Activated CD8-positive, alpha-beta T cell treated with anti-CD3 and anti-CD28 coated beads for 36 hours (primary cell): ENCODE data around the gene DUSP1. TPM values are rescaled to one million over a fixed set of nuclear protein-coding genes. Genes with fewer than 3 reads are reported as not detected.

Experiments used
- ATAC-seq: fragments of 200-7000 bp; cut with Tn5 transposase; one replicate; pipeline ENCODE4 v1.10.0; 2021; ENCODE audit warnings: mild to moderate bottlenecking, moderate library complexity
- CTCF ChIA-PET: fragments of 350-600 bp; sonication (Branson Sonifier 250); formaldehyde crosslinking; loops from one replicate; lab custom pipeline; 2021; ENCODE audit warnings: antibody characterized with exemption; lab: Charles Lee
- POLR2A ChIA-PET: fragments of 350-600 bp; sonication (Branson Sonifier 250); formaldehyde crosslinking; loops from one replicate; lab custom pipeline; 2021; ENCODE audit warnings: antibody characterized with exemption; lab: Charles Lee
- DNase-seq: peaks from one replicate; pipeline ENCODE4 v3.0.0-alpha.2; 2020
- H3K27ac Mint-ChIP-seq: one replicate; pipeline ENCODE4 v1.8.0; 2021; ENCODE audit warnings: mild to moderate bottlenecking, mixed read lengths
- H3K27me3 Mint-ChIP-seq: one replicate; pipeline ENCODE4 v1.8.0; 2021; ENCODE audit warnings: mixed read lengths
- H3K36me3 Mint-ChIP-seq: one replicate; pipeline ENCODE4 v1.8.0; 2021; ENCODE audit warnings: low read depth, mixed read lengths
- H3K4me1 Mint-ChIP-seq: one replicate; pipeline ENCODE4 v1.8.0; 2021; ENCODE audit warnings: low read depth, mixed read lengths
- H3K4me3 Mint-ChIP-seq: one replicate; pipeline ENCODE4 v1.8.0; 2021; ENCODE audit warnings: mild to moderate bottlenecking, moderate library complexity, mixed read lengths
- H3K9me3 Mint-ChIP-seq: one replicate; pipeline ENCODE4 v1.8.0; 2021; ENCODE audit warnings: mixed read lengths
- CTCF ChIP-seq: fragments of 200-600 bp; IDR thresholded peaks from one replicate; pipeline ENCODE4 v1.8.0; 2022; ENCODE audit warnings: antibody characterized with exemption, mild to moderate bottlenecking
- intact Hi-C: fragments of 100-400 bp; cut with micrococcal nuclease; formaldehyde crosslinking; loops from one replicate; pipeline ENCODE4 v1.10.0; 2022
- total RNA-seq, 2 experiments: library from RNA; stranded (reverse); gene quantifications; one replicate each; pipeline ENCODE4 v1.2.3, GENCODE V29; 2021

DUSP1 gene
- total RNA-seq, 2 experiments from 2014 or later, result 16.6 to 17.9 TPM

GRCh38 chr5:172722327-172722815, 48.6 kb downstream of the DUSP1 start:
- Mint-ChIP-seq H3K27ac (no peak overlapping the region), H3K4me1 (peaks cover 12% of the 10 kb centered on the region), H3K4me3 (no peak overlapping the region), H3K27me3 (no peaks in the 10 kb centered on the region), H3K9me3 (no peaks in the 10 kb centered on the region), H3K36me3 (no peaks in the 10 kb centered on the region)
- ChIA-PET POLR2A (interaction anchor here (0.5 to 1.7 kb wide), 2 partner anchors 49 to 181 kb away, joined by 3 to 4 read pairs; partner anchors contain the start of gene DUSP1), CTCF (interaction anchor here (0.9 to 2.1 kb wide), 7 partner anchors 7 to 211 kb away, joined by 3 to 13 read pairs (median 3); partner anchors contain the start of gene DUSP1)
- peak; percentile 68 for ATAC-seq
- TF ChIP-seq CTCF, result no peak
- intact Hi-C loops, result no loop called here
- DNase-seq, result peak; percentile 36

- ATAC-seq, result peak; percentile 20
- Mint-ChIP-seq H3K4me3 (no peak overlapping the region), H3K9me3 (no peaks in the 10 kb centered on the region), H3K27ac (no peak overlapping the region), H3K4me1 (peaks cover 16% of the 10 kb centered on the region), H3K27me3 (no peaks in the 10 kb centered on the region), H3K36me3 (no peaks in the 10 kb centered on the region)
- intact Hi-C loops, result no loop called here
- TF ChIP-seq CTCF, result no peak
- POLR2A ChIA-PET, result interaction anchor here (1.7 kb wide), 1 partner anchor 49 kb away, joined by 4 read pairs; the partner anchor contains the start of gene DUSP1
- CTCF ChIA-PET, result interaction anchor here (1.2 to 1.5 kb wide), 3 partner anchors 9 to 208 kb away, joined by 3 read pairs; partner anchors contain the start of gene DUSP1
- no peak for DNase-seq
Measured at GRCh38 chr5:172721455-172722326, 49.3 kb downstream of the DUSP1 start.

GRCh38 chr5:172720655-172721054, 50.3 kb downstream of the DUSP1 start:
- peaks cover 16% of the 10 kb centered on the region for H3K4me1 Mint-ChIP-seq
- H3K4me3 Mint-ChIP-seq, result no peak overlapping the region
- DNase-seq (no peak), ATAC-seq (no peak)
- ChIA-PET CTCF (interaction anchor here (2.2 to 5.4 kb wide), 2 partner anchors 52 to 210 kb away, joined by 12 to 105 read pairs; no protein-coding TSS in a partner anchor), POLR2A (interaction anchor here (1.1 to 2.0 kb wide), 2 partner anchors 50 to 211 kb away, joined by 4 to 8 read pairs; partner anchors contain the start of gene DUSP1)
- no peaks in the 10 kb centered on the region for H3K27me3 Mint-ChIP-seq
- intact Hi-C loops, result no loop called here
- no peak overlapping the region for H3K27ac Mint-ChIP-seq
- no peaks in the 10 kb centered on the region for H3K9me3 Mint-ChIP-seq
- H3K36me3 Mint-ChIP-seq, result no peaks in the 10 kb centered on the region
- no peak for TF ChIP-seq CTCF

GRCh38 chr5:172719211-172719610, 51.8 kb downstream of the DUSP1 start:
- ChIA-PET POLR2A (interaction anchor here (2.0 kb wide), 1 partner anchor 213 kb away, joined by 8 read pairs; no protein-coding TSS in a partner anchor), CTCF (interaction anchor here (1.1 to 5.4 kb wide), 4 partner anchors 52 to 240 kb away, joined by 3 to 105 read pairs (median 8); partner anchors contain the start of genes DUSP1 and RPL26L1)
- no peak overlapping the region for H3K27ac Mint-ChIP-seq
- no peaks in the 10 kb centered on the region for H3K9me3 Mint-ChIP-seq
- TF ChIP-seq CTCF, result no peak
- no peak overlapping the region for H3K4me3 Mint-ChIP-seq
- intact Hi-C loops, result loop anchor here (5.0 to 10.0 kb wide), 2 partner anchors 53 to 116 kb away; partner anchors contain the start of genes DUSP1 and ERGIC1
- no peaks in the 10 kb centered on the region for H3K27me3 Mint-ChIP-seq
- no peak for ATAC-seq
- H3K36me3 Mint-ChIP-seq, result no peaks in the 10 kb centered on the region
- DNase-seq, result no peak
- peaks cover 16% of the 10 kb centered on the region for H3K4me1 Mint-ChIP-seq
